Neural cell (in vitro differentiated cells): Measurements from ENCODE around the gene AFG3L2. TPM values are rescaled to one million over a fixed set of nuclear protein-coding genes. Genes with fewer than 3 reads are reported as not detected.

Experiments used
- H2AFZ ChIP-seq: fragments of 200-600, 300-800 bp; sonication (generic), shearing (Covaris generic); 2 replicates; pipeline ENCODE4 v1.6.0; 2014; ENCODE audit warnings: low read depth, mild to moderate bottlenecking, antibody characterized with exemption, low read length, moderate library complexity
- H3F3A ChIP-seq: fragments of 200-600 bp; shearing (Covaris generic); 2 replicates; pipeline ENCODE4 v1.6.1; 2016; ENCODE audit warnings: mild to moderate bottlenecking, moderate library complexity, mixed read lengths, antibody characterized with exemption, low read length; ENCODE audit not compliant: insufficient read depth, poor library complexity, severe bottlenecking
- H3K27ac ChIP-seq: fragments of 200-600, 300-800 bp; sonication (generic), shearing (Covaris generic); 2 replicates; pipeline ENCODE4 v1.5.1; 2014; ENCODE audit warnings: mild to moderate bottlenecking, low read length, moderate library complexity
- H3K27me3 ChIP-seq: fragments of 300-800, 200-600 bp; sonication (generic), shearing (Covaris generic); 2 replicates; pipeline ENCODE4 v1.6.0; 2014; ENCODE audit warnings: mild to moderate bottlenecking, low read depth, low read length, moderate library complexity; ENCODE audit not compliant: insufficient read depth
- H3K36me3 ChIP-seq: fragments of 300-800, 200-600 bp; sonication (generic), shearing (Covaris generic); 2 replicates; pipeline ENCODE4 v1.5.1; 2014; ENCODE audit warnings: mild to moderate bottlenecking, antibody characterized with exemption, low read length, moderate library complexity; ENCODE audit not compliant: insufficient read depth
- H3K4me2 ChIP-seq: fragments of 300-800, 200-600 bp; sonication (generic), shearing (Covaris generic); 2 replicates; pipeline ENCODE4 v1.6.0; 2014; ENCODE audit warnings: mild to moderate bottlenecking, low read length
- H3K4me3 ChIP-seq: fragments of 300-800, 200-600 bp; sonication (generic), shearing (Covaris generic); 2 replicates; pipeline ENCODE4 v1.5.1; 2014; ENCODE audit warnings: mild to moderate bottlenecking, low read length, moderate library complexity
- H3K79me2 ChIP-seq: fragments of 200-600 bp; shearing (Covaris generic); replicated peaks from 2 replicates; pipeline ENCODE4 v1.6.0; 2014; ENCODE audit warnings: mild to moderate bottlenecking, low read length, moderate library complexity; ENCODE audit not compliant: insufficient read depth
- H3K9ac ChIP-seq: fragments of 300-800, 200-600 bp; sonication (generic), shearing (Covaris generic); 2 replicates; pipeline ENCODE4 v1.6.1; 2016; ENCODE audit warnings: mild to moderate bottlenecking, low read length, mixed read lengths
- H3K9me2 ChIP-seq: fragments of 200-600 bp; shearing (Covaris generic); 2 replicates; pipeline ENCODE4 v1.6.1; 2016; ENCODE audit warnings: mild to moderate bottlenecking, low read length, mixed read lengths; ENCODE audit not compliant: insufficient read depth
- H3K9me3 ChIP-seq: fragments of 200-600, 300-800 bp; sonication (generic), shearing (Covaris generic); 2 replicates; pipeline ENCODE4 v1.6.1; 2016; ENCODE audit warnings: mild to moderate bottlenecking, mixed run types, low read length, moderate library complexity, mixed read lengths
- H4K20me1 ChIP-seq: fragments of 200-600 bp; shearing (Covaris generic); 2 replicates; pipeline ENCODE4 v1.6.1; 2016; ENCODE audit warnings: mild to moderate bottlenecking, mixed run types; ENCODE audit not compliant: insufficient read depth
- EP300 ChIP-seq: fragments of 450-650 bp; conservative IDR thresholded peaks from 2 replicates; pipeline ENCODE4 v1.6.1; 2014; ENCODE audit warnings: antibody characterized with exemption, mild to moderate bottlenecking, moderate library complexity; ENCODE audit not compliant: poor library complexity, severe bottlenecking
- EZH2 ChIP-seq: fragments of 200-600, 300-800 bp; shearing (Covaris generic), sonication (generic); IDR thresholded peaks from 2 replicates; pipeline ENCODE4 v1.6.1; 2014; ENCODE audit warnings: antibody characterized with exemption, low read length, borderline replicate concordance, mild to moderate bottlenecking; ENCODE audit not compliant: insufficient read depth, poor library complexity, severe bottlenecking
- MXI1 ChIP-seq: fragments of 450-650 bp; conservative IDR thresholded peaks from 2 replicates; pipeline ENCODE4 v1.6.1; 2014; ENCODE audit warnings: antibody characterized with exemption, mild to moderate bottlenecking; ENCODE audit not compliant: poor library complexity, severe bottlenecking
- POLR2AphosphoS5 ChIP-seq: IDR thresholded peaks from 2 replicates; pipeline ENCODE4 v1.6.1; 2012
- RAD21 ChIP-seq: fragments of 450-650 bp; conservative IDR thresholded peaks from 2 replicates; pipeline ENCODE4 v1.6.1; 2014; ENCODE audit warnings: antibody characterized with exemption, mild to moderate bottlenecking, moderate library complexity
- REST ChIP-seq: IDR thresholded peaks from 2 replicates; pipeline ENCODE4 v1.6.1; 2012; ENCODE audit warnings: borderline replicate concordance
- SMC3 ChIP-seq: fragments of 450-650 bp; conservative IDR thresholded peaks from 2 replicates; pipeline ENCODE4 v1.6.1; 2014; ENCODE audit warnings: antibody characterized with exemption, mild to moderate bottlenecking, moderate library complexity; ENCODE audit not compliant: poor library complexity
- TAF1 ChIP-seq: IDR thresholded peaks from 2 replicates; pipeline ENCODE4 v1.6.1; 2012; ENCODE audit warnings: low read depth
- polyA plus RNA-seq: library from polyadenylated mRNA; depleted of rRNA; stranded (reverse); fragments of >200 nt; gene quantifications from 2 replicates; pipeline ENCODE4 v1.2.3, GENCODE V29; 2014
- TF ChIP-seq, protein P1 (sequence below): fragments of 450-650 bp; IDR thresholded peaks from 2 replicates; pipeline ENCODE4 v1.5.1; 2014; ENCODE audit warnings: antibody characterized with exemption, mild to moderate bottlenecking, moderate library complexity; ENCODE audit not compliant: poor library complexity, severe bottlenecking

AFG3L2 gene
- polyA plus RNA-seq, 1 donor from 2014 or later = 49.4 TPM

GRCh38 chr18:12347895-12348294, 29.1 kb downstream of the AFG3L2 start:
- Histone ChIP-seq H4K20me1 (no peaks in the 10 kb centered on the region), H3K9ac (no peak overlapping the region), H3K79me2 (no peaks in the 10 kb centered on the region), H2AFZ (no peak overlapping the region), H3F3A (no peaks in the 10 kb centered on the region), H3K27ac (no peak overlapping the region), H3K4me3 (no peak overlapping the region), H3K36me3 (no peaks in the 10 kb centered on the region), H3K9me2 (no peaks in the 10 kb centered on the region), H3K27me3 (no peaks in the 10 kb centered on the region), H3K4me2 (no peak overlapping the region), H3K9me3 (no peaks in the 10 kb centered on the region)
- TF ChIP-seq POLR2AphosphoS5 = no peak
- TF ChIP-seq MXI1 = no peak
- no peak for TF ChIP-seq EP300

DNA sequence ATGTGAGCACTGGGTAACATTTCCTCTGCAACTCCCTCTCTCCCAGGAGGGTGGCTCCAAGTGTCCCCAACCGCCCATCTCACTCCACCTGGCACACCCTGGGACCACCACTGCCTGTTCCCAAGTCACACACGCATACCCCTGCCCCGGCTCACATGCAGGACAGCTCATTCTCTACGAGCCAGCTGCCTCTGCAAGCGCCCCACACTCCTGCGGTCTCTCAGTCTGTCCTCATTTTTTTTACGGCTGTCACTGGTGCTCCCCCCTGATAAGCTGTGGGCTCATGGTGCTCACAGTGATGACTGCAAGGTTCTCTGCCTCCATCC, 30.8 kb downstream of the AFG3L2 start:
- Histone ChIP-seq H3F3A (no peaks in the 10 kb centered on the region), H3K4me2 (no peak overlapping the region), H3K79me2 (no peaks in the 10 kb centered on the region), H3K9me2 (no peaks in the 10 kb centered on the region), H2AFZ (no peak overlapping the region), H3K9me3 (no peaks in the 10 kb centered on the region), H3K27ac (no peak overlapping the region), H3K27me3 (no peaks in the 10 kb centered on the region), H3K4me3 (no peak overlapping the region), H3K36me3 (no peaks in the 10 kb centered on the region), H3K9ac (no peak overlapping the region), H4K20me1 (no peaks in the 10 kb centered on the region)
- TF ChIP-seq TAF1 = no peak
- TF ChIP-seq, protein P1, sequence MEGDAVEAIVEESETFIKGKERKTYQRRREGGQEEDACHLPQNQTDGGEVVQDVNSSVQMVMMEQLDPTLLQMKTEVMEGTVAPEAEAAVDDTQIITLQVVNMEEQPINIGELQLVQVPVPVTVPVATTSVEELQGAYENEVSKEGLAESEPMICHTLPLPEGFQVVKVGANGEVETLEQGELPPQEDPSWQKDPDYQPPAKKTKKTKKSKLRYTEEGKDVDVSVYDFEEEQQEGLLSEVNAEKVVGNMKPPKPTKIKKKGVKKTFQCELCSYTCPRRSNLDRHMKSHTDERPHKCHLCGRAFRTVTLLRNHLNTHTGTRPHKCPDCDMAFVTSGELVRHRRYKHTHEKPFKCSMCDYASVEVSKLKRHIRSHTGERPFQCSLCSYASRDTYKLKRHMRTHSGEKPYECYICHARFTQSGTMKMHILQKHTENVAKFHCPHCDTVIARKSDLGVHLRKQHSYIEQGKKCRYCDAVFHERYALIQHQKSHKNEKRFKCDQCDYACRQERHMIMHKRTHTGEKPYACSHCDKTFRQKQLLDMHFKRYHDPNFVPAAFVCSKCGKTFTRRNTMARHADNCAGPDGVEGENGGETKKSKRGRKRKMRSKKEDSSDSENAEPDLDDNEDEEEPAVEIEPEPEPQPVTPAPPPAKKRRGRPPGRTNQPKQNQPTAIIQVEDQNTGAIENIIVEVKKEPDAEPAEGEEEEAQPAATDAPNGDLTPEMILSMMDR = no peak
- no peak for TF ChIP-seq RAD21
- TF ChIP-seq EZH2 = no peak
- no peak for TF ChIP-seq SMC3
- no peak for TF ChIP-seq REST
- no peak for TF ChIP-seq POLR2AphosphoS5
- no peak for TF ChIP-seq MXI1
- TF ChIP-seq EP300 = no peak
